Fibroblast of gingiva (primary cell): ENCODE measurements around the gene EPHA1.

Experiments used
- DNase-seq: peaks from one replicate; pipeline ENCODE4 v3.0.0-alpha.2; 2011; ENCODE audit warnings: low read depth

Gene EPHA1

DNA sequence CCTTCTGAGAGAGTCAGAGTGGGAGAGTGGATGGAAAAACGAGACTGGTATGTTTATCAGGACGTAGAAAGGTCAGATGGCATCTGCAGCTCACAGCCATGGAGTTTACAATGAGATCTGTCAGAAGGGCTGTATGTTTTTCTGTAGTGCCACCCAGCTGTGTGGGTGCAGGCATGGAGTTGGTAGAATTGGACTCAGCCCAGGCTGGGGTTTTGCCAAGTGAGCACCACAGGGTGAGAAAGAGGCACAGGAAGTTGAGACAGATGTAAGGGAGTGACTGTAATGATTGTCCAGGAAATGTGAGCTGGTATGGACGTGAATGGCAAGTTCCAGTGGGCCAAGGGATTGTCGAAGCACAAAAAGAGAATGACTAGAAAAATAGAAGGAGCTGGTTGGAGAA, 36.6 kb downstream of the EPHA1 start:
- DNase-seq, result peak; percentile 26

DNA sequence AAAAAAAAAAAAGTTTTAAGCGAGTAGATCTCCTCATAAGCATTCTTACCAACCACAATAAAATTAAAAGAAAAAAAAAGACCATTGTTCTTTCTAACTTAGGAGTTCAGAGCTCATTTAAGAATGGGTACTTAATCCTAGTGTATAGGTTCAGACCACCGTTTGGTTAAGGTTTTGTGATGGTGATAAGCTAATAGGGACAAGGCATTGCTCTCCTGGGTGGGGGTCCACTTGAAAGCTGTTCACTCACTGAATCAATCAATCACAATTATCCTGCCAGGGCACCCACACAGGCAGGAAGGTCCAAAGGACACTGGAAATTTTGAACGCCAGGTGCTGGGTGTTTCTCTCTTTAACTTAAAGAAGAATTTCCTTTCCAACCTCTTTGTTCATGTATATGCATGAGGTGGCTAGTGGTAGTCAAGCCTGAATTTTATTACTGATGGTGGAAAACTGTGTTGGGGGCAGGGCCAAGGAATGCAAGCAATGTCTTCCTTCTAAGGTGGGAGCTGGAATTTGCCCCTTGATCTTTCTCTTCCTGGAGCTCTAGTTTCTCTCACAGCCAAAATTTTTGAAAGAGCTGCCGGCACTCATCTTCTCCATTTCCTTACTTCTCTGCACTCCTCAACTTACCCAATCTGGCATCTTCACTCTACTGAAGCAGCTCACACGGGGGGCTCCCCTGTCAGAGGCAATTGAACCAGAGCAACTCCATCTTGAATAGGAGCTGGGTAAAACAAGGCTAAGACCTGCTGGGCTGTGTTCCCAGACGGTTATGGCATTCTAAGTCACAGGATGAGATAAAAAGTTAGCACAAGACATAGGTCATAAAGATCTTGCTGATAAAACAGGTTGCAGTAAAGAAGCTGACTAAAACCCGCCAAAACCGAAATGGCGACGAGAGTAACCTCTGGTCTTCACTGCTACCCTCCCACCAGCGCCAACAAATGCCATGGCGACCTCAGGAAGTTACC, 38.7 kb downstream of the EPHA1 start:
- no peak for DNase-seq

DNA sequence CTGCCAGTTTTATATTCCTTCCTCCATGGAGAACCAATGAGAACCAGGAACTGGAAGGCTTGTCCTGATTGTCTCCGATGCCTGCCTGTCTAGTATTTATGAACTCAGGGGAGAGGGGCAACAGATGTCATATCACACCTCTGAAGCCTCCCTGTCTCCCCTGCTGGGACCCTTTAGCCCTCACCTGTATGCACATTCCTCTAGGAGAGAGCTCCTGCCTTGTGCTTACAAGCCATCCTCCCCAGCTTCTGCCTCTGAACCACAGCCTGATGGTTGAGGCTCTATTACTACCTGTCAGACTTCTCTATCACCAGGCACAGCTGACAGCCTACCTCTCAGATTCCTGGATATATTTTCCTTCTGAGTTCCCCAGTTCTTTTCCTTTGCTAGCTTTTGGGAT, 40.3 kb downstream of the EPHA1 start:
- DNase-seq, result no peak

DNA sequence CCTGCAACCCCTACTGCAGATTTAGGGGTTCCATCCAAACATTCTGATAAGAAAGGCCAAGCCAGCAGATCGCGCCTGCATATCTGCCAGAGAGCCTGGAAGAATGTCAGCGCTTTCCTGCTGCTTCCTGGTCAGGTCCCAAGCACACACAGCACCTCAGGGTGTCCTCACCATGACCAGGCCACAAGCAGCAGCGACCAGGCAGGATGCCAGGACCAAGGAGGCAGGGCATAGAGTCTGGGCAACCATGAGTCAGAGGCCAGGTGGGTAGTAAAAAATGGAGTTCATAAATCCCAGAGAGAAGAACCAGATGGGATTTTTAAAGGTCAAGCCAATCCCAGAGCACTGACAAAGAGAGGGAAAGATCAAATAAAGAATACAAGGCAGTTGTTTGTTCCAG, 40.7 kb downstream of the EPHA1 start:
- no peak for DNase-seq

DNA sequence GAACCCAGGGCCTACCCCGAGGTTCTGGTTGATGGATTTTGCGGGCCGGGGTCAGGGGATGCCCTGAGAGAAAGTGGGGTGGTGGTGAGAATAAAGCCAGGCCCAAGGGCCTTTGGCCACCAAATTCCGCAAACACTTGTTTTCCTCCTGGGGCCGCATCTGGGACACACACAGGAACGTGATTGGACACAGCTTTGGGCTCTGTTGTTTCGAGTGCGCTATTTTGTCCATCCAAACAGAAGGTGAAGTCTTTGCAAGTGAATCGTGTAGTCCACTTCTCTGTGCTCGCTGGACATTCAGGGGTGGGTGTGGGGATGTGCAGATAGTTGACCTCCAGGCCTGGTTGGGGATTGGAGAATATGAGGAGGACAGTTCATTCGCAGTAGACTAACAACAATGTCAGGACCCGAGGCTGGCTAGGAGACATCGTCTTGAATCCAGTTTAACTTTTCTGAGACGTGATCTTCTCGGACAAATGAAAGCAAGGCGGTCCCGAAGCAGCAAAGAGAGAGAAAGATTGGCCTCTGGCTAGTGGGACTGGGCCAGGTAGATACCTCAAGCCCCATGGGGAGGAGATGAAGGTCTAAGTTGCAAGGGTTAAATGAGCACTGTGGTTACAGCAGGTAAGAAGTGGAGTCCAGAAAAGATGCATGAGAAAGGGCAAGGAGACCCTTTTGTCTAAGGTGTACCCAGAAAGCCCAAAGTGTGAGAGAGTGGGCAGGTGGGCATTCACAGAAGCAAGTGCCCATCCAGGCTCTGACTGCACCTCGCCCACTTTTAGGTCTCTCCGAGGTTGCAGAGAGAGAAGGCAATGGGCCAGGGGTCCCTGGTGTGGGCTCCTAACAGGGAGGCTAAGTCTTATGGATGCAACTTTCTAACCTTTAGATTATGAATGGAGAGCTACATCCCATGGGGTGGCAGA, 45.4 kb downstream of the EPHA1 start:
- no peak for DNase-seq

DNA sequence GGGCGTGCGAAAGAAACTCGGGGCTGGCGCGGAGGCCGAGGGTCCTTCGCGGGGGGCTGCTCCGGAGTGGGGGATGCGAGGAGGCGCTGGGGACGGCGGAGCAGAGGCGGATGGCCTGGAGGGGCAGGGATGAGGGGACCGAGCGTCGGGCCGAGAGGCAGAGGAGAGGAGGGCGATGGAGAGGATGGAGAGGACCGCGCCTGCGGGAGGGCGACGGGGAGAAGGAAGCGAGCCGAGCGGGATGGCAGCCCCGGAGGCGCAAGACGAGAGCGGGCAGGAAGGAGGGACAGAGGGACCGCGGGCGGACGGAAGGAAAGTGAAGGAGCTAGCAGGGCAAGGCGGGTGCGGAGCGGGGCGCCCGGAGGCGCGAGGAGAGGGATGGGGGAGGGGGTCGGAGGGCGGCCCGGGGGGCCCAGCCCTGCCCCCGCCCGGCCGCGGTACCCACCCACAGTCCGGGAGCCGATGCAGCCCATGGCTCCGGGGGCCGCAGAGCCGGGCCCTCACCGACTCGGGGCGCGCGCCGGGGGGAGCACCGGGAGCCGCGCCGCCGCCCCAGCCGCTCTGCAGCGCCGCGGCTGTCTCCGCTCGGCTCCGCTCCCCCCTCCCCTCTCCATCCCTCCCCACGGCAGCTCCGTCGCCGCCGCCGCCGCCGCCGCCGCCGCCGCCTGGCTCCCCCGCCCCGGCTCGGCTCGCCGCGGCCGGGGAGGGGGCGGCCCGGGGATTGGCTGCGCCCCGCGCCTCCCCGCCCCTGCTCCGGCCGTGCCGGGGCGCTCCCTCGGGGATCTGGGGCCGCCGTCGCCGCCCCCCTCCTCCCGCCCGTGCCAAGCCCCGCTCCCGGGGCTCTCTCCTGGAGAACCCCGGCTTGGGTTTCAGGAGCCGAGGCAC, 46.3 kb downstream of the EPHA1 start, which contains the start of gene FAM131B:
Gene FAM131B, minus strand, starts transcription at position 583 of the 885 bp plus-strand sequence. Its CDS starts 110 bp downstream, at position 473.
- DNase-seq, result no peak

DNA sequence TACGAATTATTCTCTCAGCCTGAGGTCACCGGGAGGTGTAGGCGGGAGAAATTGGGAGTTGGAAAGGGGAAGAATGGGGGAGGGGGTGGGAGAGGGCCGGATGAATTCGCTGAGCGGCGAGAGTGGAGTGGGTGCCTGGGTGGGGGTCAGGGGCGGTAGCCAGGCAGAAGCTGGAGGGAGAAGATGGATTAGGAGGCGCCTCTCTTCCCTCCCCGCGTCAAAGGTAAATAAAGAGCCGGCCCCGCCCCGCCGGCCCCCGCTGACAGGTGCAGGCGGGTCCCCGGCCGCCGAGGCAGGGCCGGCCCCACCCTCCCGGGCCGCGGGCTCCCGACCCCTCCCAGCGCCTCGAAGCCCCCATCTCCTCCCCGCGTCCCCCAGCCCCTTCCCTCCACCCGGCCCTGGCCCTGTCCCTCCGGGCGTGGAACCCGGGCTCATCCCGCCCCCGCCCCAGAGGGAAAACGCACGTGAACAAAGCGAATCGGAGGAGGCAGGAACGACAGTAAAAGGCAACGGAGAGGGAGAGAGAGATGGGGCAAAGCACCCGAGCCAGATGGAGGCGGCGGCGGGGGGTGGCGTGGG, 47.0 kb downstream of the EPHA1 start:
- DNase-seq, result no peak

DNA sequence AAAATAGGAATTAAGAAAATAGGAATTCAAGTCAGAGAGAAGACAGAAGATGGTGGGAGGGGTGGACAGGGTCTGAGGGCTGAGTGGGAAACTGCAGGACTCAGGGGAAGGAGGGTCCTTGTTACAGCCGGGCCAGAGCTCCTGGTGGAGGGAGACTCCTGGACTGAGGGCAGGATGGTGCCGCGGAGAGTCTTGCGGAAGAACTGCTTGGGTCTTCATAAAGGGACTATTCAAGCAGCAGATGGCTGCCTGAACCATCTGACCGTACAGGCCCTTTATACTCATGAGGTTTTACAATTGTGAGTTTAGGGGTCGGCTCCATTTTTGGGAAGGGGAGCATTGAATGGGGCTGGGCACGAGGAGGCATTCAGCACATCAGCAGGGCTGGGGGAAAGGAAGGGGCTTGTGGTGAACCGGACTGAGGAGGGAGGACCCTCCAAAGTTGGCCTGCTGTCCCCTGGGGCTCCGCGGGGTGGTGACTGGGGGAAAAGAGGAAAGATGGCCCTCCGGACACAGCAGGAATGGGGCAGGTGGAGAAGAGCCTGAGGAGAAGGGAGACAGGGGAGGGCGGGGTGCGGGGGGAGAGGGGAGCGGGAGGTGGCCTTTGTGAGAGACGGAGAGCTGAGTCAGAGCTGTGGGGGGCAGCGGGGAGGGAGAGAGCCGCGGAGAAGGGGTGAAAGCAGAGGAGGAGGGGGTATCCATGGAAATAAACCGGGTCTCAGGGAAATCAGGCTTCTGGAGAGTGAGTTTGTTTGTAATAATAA, 47.7 kb downstream of the EPHA1 start:
- DNase-seq, result no peak

DNA sequence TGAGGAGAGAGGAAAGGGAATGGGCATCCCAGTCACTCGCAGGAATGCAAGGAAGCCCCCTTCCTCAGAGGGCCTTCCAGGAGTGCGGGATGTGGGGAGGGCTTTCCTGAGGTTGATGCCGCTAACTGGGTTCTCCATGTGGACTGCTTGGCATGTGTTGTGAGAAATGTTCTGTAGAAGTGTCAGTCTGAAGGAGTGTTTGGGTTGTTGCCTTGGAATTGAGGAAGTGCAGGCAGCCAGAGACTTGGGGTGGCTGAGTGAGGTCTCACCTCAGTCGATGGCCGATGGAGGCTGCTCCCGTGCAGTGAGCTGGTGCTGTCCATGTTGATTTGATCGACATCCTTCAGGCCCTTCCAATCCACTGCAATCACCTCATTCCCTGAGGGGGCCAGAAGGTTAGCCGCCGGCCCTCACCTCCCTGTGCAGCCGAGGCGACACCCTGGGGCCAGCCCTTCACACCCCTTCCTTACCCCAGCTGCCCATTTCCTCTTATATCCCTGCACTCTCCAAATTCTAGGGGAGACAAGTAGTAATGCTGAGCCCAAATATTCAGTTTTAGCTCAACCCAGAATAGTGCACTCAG, 48.8 kb downstream of the EPHA1 start:
- DNase-seq, result no peak

DNA sequence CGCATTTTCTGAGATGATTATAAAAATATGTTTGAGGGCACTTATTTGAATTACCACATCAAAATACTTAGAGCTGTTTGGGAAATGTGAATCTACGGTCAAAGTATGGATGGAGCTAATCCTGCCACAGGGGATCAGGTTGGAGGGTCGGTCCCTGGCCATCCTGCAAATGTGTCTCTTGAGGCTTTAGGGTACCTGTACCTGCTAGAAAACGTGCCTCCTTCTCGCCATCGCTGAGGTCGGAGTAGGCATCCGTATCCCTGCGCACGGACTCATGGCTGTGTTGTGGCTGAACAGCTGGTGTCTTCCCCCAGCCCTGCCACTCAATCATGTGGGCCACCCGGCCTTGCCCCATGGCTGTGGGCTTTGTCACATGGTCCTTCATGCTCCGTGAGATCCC, 50.0 kb downstream of the EPHA1 start:
- no peak for DNase-seq

DNA sequence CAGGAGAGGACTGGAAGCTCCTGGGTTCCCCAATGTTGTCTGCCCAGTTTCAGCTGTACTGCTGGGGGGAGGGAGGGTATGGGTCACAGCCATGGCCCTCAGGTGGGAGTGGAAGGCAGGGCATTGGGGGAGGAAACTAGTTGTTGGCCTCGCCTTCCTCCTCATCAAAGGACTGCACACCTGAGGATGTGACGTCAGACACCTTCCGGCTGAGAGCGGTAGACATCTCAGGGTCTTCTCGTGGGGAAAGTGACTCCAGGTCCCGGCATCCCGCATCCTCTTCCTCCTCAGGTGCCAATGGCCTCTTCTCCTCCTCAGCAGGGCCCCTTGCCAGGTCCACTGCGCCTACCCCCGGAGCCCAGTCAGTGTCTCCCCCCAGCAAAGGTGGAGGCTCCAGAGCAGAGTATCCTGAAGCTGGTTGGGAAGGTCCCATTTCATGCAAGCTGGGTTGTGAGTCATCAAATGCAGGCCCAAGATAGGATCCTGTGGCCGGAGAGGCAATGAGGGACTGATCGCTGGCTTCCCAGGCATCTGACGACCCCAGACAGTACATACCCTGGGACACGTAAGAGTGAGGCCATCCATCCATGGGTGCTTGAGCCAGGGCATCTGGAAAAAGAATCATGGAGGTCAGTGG, 52.1 kb downstream of the EPHA1 start:
- DNase-seq, result no peak

DNA sequence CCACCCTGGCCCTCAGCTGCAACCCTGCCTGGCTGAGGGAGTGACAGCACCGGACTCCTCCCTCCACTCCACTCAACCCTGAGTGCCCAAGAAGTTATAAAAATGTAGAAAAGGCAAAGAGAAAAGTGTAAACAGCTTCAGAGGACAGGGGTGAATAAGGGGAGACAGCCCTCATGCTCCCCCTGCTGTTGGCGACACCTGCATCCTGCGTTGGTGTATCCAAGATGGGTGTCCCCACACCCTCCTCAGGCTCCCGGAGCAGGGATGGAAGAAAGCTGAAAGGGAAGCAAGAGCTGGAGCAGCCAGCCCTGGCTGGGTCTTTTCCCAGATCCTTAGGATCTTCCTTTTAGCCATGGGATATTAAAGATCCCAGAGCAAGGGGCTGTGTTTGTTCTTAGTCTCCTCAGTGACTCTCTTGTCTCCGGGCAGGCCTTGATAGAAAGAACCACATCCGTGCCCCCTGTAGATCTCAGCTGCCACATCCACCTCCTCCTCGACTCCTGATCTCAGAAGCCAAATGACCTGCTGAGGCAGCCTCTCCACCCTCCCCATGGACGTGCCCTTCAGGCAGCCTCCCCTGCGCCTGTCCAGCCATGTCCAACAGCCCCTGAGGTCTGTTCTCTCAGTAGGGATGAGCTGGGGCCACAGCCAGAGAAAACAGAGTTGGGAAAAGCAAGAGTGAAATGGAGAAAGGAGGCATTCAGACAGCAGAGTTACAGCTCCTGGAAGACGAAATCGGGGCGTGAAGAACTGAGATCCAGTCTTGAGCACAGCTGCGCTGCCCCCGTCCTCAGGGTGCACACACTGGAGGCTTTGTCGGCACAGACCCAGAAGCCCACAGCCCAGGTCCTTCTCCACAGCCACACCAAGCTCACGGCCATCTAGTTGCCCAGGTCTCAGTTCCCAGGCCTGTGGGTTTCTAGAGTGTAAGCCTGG, 52.9 kb downstream of the EPHA1 start:
- no peak for DNase-seq

DNA sequence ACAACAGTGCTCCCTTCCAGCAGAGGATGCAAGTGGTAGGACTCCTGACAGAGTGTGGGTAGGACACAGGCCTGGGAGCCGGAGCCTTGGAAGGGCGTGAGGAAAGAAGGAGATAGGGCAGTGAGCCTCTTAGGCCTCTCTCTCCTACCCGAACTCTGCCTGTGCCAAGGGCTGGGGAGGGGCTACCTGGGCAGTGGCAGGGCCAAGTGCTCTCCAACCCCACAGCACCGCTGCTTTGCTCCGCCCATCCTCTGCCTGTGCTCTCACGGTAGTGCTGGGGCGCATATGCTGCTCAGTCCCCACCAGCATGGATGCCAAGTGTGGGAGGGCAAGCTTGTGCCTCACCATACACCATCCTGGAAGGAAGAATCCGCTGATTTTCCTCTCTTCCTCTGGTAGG, 53.7 kb downstream of the EPHA1 start:
- DNase-seq, result no peak

DNA sequence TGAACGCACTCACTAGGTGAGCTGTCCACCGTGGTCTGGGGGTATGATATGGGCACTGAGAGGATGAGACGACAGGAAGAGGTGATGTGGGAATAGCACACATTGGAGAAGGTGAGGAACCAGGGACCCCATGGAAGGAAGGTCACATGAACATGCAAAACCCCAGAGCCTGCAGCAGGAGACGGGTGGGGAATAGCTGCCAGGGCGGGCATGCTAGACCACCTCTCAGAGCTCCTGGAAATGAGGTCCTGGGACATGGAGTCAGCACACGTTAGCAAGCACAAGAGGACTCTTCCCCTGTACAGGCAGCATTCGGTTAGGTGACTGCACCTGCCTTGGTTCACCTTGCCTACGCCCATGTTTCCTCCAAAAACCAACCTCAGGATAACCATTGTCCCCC, 54.3 kb downstream of the EPHA1 start:
- no peak for DNase-seq

DNA sequence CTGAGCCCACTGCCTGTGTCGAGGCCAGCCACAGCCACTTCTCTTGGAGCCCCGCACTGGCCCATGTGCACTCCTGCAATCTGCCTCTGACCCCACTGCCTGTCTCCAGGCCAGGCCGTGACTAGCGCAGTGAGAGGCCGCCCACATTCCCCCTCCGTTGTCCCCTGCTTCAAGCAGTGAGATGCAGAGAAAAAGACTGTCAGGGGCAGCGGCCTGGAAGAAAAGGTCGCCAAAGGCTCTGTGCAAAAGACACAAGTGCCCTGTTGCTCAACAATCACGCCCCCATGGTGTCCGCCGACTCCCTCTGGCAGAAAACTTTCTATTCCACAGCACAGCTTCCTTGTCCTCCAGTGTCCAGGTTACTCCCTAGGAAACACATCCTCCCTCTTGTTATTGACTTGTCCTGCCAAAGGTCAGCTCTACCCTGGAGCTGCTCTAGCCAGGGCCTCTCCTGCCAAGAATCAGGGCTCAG, 56.1 kb downstream of the EPHA1 start:
- no peak for DNase-seq

DNA sequence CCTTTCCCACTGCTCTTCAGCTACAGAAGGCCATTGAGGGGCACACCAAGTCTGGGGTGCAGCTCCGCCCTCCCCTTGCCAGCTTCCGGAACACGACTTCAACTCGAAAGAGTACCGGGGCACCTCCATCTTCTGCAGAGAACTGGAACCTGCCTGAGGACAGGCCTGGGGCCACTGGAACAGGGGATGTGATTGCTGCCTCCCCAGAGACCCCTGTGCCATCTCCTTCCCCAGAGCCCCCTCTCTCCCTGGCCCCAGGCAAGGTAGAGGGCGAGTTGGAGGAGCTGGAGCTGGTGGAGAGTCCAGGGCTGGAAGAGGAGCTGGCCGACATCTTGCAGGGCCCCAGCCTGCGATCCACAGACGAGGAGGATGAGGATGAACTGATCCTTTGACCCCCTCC, 57.1 kb downstream of the EPHA1 start:
- DNase-seq, result no peak

DNA sequence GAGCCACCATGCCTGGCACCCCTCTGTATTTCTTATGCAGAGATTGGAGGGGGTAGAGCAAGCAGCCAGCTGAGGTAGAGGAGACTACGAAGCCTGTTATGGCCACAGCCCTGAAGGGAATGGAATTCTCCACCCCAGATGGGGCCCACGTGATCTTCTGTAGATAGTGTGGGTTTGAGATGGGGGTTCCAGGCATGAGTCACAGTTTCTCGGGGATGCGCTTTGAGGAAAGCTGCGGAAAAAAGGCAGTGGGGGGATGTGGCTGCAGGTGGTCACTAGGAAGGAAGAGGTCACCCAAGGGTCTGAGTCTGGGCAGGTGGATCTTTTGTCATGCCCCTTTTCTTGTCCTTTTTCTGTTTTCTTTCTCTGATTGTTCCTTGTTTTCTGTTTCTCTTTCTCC, 57.6 kb downstream of the EPHA1 start:
- DNase-seq, result no peak

DNA sequence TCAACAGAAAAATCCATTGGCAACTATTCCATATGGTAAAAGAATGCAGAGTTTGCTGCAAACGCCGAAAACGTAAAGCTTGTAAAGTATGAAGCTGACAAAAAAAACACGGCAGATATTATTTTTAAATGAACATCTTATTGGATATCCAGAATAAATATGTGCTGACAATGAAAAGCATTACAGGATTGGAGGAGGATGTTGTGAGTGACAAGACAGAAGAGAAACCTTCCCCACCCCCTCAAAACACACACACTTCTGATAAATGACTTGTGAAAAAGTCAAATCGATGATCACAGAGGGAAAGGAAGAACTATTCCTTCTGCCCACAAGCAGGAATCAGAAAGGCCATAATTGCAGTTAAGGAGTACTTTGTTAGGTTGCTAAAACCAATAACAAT, 60.7 kb downstream of the EPHA1 start:
- DNase-seq, result no peak
